Measurements from ENCODE around the gene CTH. TPM values are rescaled to one million over a fixed set of nuclear protein-coding genes. Genes with fewer than 3 reads are reported as not detected.
"Not testable (repeated sequence)": the region's sequence is repeated elsewhere in the genome, so short reads cannot be mapped to it uniquely, and the experiment has no call there.

Gene CTH
- total RNA-seq, 1 donor from 2014 or later, result 9.7 TPM

DNA sequence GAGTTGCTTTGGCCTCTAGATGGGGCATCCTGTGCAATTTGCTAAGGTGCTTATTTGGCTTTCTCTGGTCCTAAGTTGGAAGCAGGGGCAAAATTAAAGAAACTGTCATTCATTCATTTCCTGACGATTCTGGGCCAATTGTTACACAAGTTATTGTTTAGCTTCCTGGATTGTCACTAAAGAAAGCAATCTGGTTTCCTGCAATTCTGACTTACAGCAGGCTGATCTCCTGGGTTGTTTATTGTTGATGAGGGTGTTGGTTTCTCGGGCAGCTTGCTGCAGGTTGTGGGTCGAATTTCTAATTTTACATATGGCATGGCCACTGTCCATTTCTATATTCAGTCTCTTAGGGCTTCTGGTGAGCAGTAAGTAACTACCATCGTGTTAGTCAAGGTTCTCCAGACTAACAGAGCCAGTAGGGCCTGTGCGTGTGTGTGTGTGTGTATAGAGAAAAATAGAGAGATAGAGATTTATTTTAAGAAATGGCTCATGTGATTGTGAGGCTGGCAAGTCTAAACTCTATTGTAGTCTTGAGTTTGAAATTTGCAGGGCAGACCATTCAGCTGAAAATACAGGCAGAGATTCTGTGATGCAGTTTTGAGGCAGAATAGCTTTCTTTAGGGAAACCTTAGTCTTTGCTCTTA lies 30.4 kb downstream of the CTH start:
- Mint-ChIP-seq H3K27ac (ENCODE audit: unreplicated experiment) (no peak overlapping the region), H3K36me3 (ENCODE audit: unreplicated experiment) (peaks cover 9% of the 10 kb centered on the region)
- DNase-seq (ENCODE audit: extremely low spot score, unreplicated experiment), result no peak

DNA sequence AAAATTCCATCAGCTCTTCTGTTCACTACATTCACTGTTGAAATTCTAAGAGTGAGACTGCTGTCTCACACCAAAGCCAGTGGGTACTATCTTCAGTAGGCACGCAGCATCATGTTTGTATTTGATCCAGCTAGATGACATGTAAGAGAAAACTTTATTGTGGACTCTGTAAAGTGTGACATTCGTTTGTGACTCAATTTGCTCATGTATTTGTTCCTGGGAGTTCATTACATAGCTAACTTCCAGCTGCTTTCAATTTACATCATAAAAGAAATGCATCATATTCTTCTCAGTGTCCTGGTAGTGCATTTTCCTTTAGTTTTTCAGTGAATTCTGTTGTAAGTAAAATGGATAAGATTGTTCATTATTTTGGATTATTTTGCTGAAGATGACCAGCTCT lies 31.4 kb downstream of the CTH start:
- Mint-ChIP-seq H3K4me3 (ENCODE audit: unreplicated experiment) (no peak overlapping the region), H3K9me3 (ENCODE audit: unreplicated experiment) (no peaks in the 10 kb centered on the region), H3K36me3 (ENCODE audit: unreplicated experiment) (peaks cover 6% of the 10 kb centered on the region), H3K27ac (ENCODE audit: unreplicated experiment) (no peak overlapping the region), H3K4me1 (ENCODE audit: unreplicated experiment) (no peaks in the 10 kb centered on the region), H3K27me3 (ENCODE audit: unreplicated experiment) (no peaks in the 10 kb centered on the region)
- no peak for DNase-seq (ENCODE audit: extremely low spot score, unreplicated experiment)
- no peak for TF ChIP-seq CTCF (IDR thresholded peaks at IDR 0.05)

More for the DNA sequence above, 30.4 kb downstream of the CTH start:
- no peaks in the 10 kb centered on the region for H3K27me3 Mint-ChIP-seq (ENCODE audit: unreplicated experiment)
- H3K9me3 Mint-ChIP-seq (ENCODE audit: unreplicated experiment), result no peaks in the 10 kb centered on the region
- no peak overlapping the region for H3K4me3 Mint-ChIP-seq (ENCODE audit: unreplicated experiment)
- no peak for TF ChIP-seq CTCF (IDR thresholded peaks at IDR 0.05)
- H3K4me1 Mint-ChIP-seq (ENCODE audit: unreplicated experiment), result no peaks in the 10 kb centered on the region

GRCh38 chr1:70443739-70444138 lies 32.7 kb downstream of the CTH start:
- no peak for DNase-seq (ENCODE audit: extremely low spot score, unreplicated experiment)
- Mint-ChIP-seq H3K27ac (ENCODE audit: unreplicated experiment) (no peak overlapping the region), H3K27me3 (ENCODE audit: unreplicated experiment) (no peaks in the 10 kb centered on the region), H3K9me3 (ENCODE audit: unreplicated experiment) (no peaks in the 10 kb centered on the region), H3K4me3 (ENCODE audit: unreplicated experiment) (no peak overlapping the region), H3K4me1 (ENCODE audit: unreplicated experiment) (no peaks in the 10 kb centered on the region), H3K36me3 (ENCODE audit: unreplicated experiment) (peaks cover 5% of the 10 kb centered on the region)
- no peak for TF ChIP-seq CTCF (IDR thresholded peaks at IDR 0.05)

GRCh38 chr1:70449049-70449448 lies 38.0 kb downstream of the CTH start:
- no peak for TF ChIP-seq CTCF (IDR thresholded peaks at IDR 0.05)
- DNase-seq (ENCODE audit: extremely low spot score, unreplicated experiment), result no peak
- Mint-ChIP-seq H3K9me3 (ENCODE audit: unreplicated experiment) (no peaks in the 10 kb centered on the region), H3K27ac (ENCODE audit: unreplicated experiment) (no peak overlapping the region), H3K36me3 (ENCODE audit: unreplicated experiment) (no peaks in the 10 kb centered on the region), H3K4me1 (ENCODE audit: unreplicated experiment) (no peaks in the 10 kb centered on the region), H3K4me3 (ENCODE audit: unreplicated experiment) (no peak overlapping the region), H3K27me3 (ENCODE audit: unreplicated experiment) (no peaks in the 10 kb centered on the region)

GRCh38 chr1:70452164-70452939 lies 41.3 kb downstream of the CTH start:
- not testable (repeated sequence) for H3K27me3 Mint-ChIP-seq (ENCODE audit: unreplicated experiment); H3K4me1 Mint-ChIP-seq (ENCODE audit: unreplicated experiment); H3K9me3 Mint-ChIP-seq (ENCODE audit: unreplicated experiment); H3K4me3 Mint-ChIP-seq (ENCODE audit: unreplicated experiment); H3K36me3 Mint-ChIP-seq (ENCODE audit: unreplicated experiment); DNase-seq (ENCODE audit: extremely low spot score, unreplicated experiment); H3K27ac Mint-ChIP-seq (ENCODE audit: unreplicated experiment)

All from osteocyte (in vitro differentiated cells).